GM23248 (cell line): Measurements from ENCODE around the gene NPR2. TPM values are rescaled to one million over a fixed set of nuclear protein-coding genes. Genes with fewer than 3 reads are reported as not detected.

Source experiments
- DNase-seq: peaks from one replicate; pipeline ENCODE4 v3.0.0-alpha.2; 2015
- H2AFZ ChIP-seq: fragments of 200-600 bp; sonication (generic); 2 replicates; pipeline ENCODE4 v1.6.1; 2016; ENCODE audit warnings: antibody characterized with exemption
- H3F3A ChIP-seq: fragments of 200-600 bp; sonication (generic); 2 replicates; pipeline ENCODE4 v1.6.1; 2016; ENCODE audit warnings: mild to moderate bottlenecking, antibody characterized with exemption, mixed run types; ENCODE audit not compliant: insufficient read depth
- H3K27ac ChIP-seq: fragments of 200-600 bp; sonication (generic); 2 replicates; pipeline ENCODE4 v1.5.1; 2016; ENCODE audit warnings: mild to moderate bottlenecking
- H3K27me3 ChIP-seq: fragments of 200-600 bp; sonication (generic); replicated peaks from 2 replicates; pipeline ENCODE4 v1.6.1; 2016; ENCODE audit warnings: mild to moderate bottlenecking; ENCODE audit not compliant: insufficient read depth
- H3K36me3 ChIP-seq: fragments of 200-600 bp; sonication (generic); 2 replicates; pipeline ENCODE4 v1.6.1; 2016; ENCODE audit warnings: low read depth, mild to moderate bottlenecking
- H3K4me1 ChIP-seq: fragments of 200-600 bp; sonication (generic); 2 replicates; pipeline ENCODE4 v1.6.1; 2016; ENCODE audit warnings: mild to moderate bottlenecking; ENCODE audit not compliant: insufficient read depth
- H3K4me2 ChIP-seq: fragments of 200-600 bp; sonication (generic); one replicate; pipeline ENCODE4 v1.6.1; 2016; ENCODE audit warnings: mild to moderate bottlenecking; ENCODE audit not compliant: unreplicated experiment
- H3K4me3 ChIP-seq: fragments of 200-600 bp; sonication (generic); 2 replicates; pipeline ENCODE4 v1.5.1; 2016; ENCODE audit warnings: mild to moderate bottlenecking
- H3K79me2 ChIP-seq: fragments of 200-600 bp; sonication (generic); 2 replicates; pipeline ENCODE4 v1.6.1; 2016; ENCODE audit warnings: mild to moderate bottlenecking; ENCODE audit not compliant: insufficient read depth
- H3K9ac ChIP-seq: fragments of 200-600 bp; sonication (generic); 2 replicates; pipeline ENCODE4 v1.6.1; 2016; ENCODE audit warnings: mild to moderate bottlenecking
- H3K9me2 ChIP-seq: fragments of 200-600 bp; sonication (generic); 2 replicates; pipeline ENCODE4 v1.6.1; 2016; ENCODE audit warnings: mixed run types, mild to moderate bottlenecking, moderate library complexity; ENCODE audit not compliant: insufficient read depth
- H3K9me3 ChIP-seq: fragments of 200-600 bp; sonication (generic); one replicate; pipeline ENCODE4 v1.6.1; 2017; ENCODE audit warnings: low read depth
- H4K20me1 ChIP-seq: fragments of 200-600 bp; sonication (generic); 2 replicates; pipeline ENCODE4 v1.6.0; 2016; ENCODE audit not compliant: insufficient read depth
- EZH2 ChIP-seq: fragments of 200-600 bp; sonication (generic); IDR thresholded peaks from 2 replicates; pipeline ENCODE4 v1.6.1; 2018; ENCODE audit warnings: antibody characterized with exemption, mild to moderate bottlenecking; ENCODE audit not compliant: insufficient read depth, poor library complexity, severe bottlenecking
- EZH2phosphoT487 ChIP-seq: fragments of 200-600 bp; sonication (generic); IDR thresholded peaks from 2 replicates; pipeline ENCODE4 v1.6.1; 2018; ENCODE audit warnings: antibody characterized with exemption, moderate library complexity, mild to moderate bottlenecking, low read depth; ENCODE audit not compliant: insufficient read depth
- WGBS, 2 experiments: methylation state at CpG; one replicate each; pipeline ENCODE4 v1.1.6; 2015 to 2017; ENCODE audit warnings: low lambda C conversion rate in 2 of 2, low coverage in 1 of 2; ENCODE audit errors: missing lambda C conversion rate in 2 of 2; 5-methylcytosine and 5-hydroxymethylcytosine counted together
- in situ Hi-C: fragments of 300-500 bp; cut with MboI; formaldehyde crosslinking; loops from 2 replicates; pipeline ENCODE4 v1.15.0; 2020
- polyA plus RNA-seq: library from polyadenylated mRNA; unstranded; fragments of >200 nt; fragmentation: Nextera tagmentation; extraction: Ambion mirVana; gene quantifications from 2 replicates; pipeline ENCODE4 v1.2.1, GENCODE V29; 2016
- total RNA-seq: library from RNA; depleted of rRNA; stranded (reverse); fragments of >200 nt; shearing (Covaris generic); gene quantifications from 2 replicates; pipeline ENCODE4 v1.2.3, GENCODE V29; 2014

Gene NPR2
- total and polyA plus RNA-seq, 2 experiments from 2014 or later = 11.8 to 26.9 TPM

DNA sequence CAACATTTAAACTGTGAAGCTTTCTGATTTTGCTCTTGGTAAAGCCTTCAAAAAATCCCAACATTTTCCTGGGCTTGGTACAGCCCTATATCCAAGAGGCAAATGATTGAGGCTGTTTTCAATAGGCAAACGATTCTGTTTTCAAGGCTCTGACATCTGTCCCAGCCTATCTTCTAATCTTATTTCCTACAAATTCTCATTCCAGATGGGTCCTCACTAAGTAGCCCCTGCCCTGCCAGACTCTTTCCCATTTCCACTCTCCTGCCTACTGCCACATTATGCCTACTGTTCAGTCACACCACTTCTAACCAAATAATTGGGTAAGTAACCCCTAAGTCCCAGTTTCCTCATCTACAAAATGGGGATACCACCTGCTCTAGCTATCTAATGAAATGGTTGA is 45.8 kb upstream of the NPR2 start:
- no peak for DNase-seq
- Histone ChIP-seq H2AFZ (no peak overlapping the region), H3K36me3 (peaks cover 17% of the 10 kb centered on the region), H3K27ac (no peak overlapping the region), H3K79me2 (peaks cover 68% of the 10 kb centered on the region), H3K9me2 (no peaks in the 10 kb centered on the region), H3K4me1 (peaks cover 26% of the 10 kb centered on the region), H4K20me1 (peaks cover 13% of the 10 kb centered on the region; the same call in 1 of the 2 replicates), H3F3A (no peaks in the 10 kb centered on the region), H3K9me3 (no peaks in the 10 kb centered on the region), H3K4me2 (peak overlapping the region; percentile 94), H3K27me3 (no peaks in the 10 kb centered on the region), H3K4me3 (peak overlapping the region; percentile 90), H3K9ac (peak overlapping the region; percentile 85; the same call in 1 of the 2 replicates)
- TF ChIP-seq EZH2phosphoT487 (no peak), EZH2 (no peak)
- in situ Hi-C loops = no loop called here
- WGBS, 2 experiments = 11 to 30% methylated on average over 1 of the region's 1 CpG

- peaks cover 26% of the 10 kb centered on the region for H3K4me1 ChIP-seq
- H3K4me3 ChIP-seq = peak overlapping the region; percentile 90
- peaks cover 17% of the 10 kb centered on the region for H3K36me3 ChIP-seq
- no peak overlapping the region for H3K27ac ChIP-seq
- peak; percentile 35 for DNase-seq
- H3K79me2 ChIP-seq = peaks cover 68% of the 10 kb centered on the region
- TF ChIP-seq EZH2 (no peak), EZH2phosphoT487 (no peak)
- in situ Hi-C loops = no loop called here
- H3K4me2 ChIP-seq = peak overlapping the region; percentile 94
- no peaks in the 10 kb centered on the region for H3K27me3 ChIP-seq
- 48 to 51% methylated on average over 3 of the region's 3 CpGs for WGBS, 2 experiments
- peaks cover 13% of the 10 kb centered on the region; the same call in 1 of the 2 replicates for H4K20me1 ChIP-seq
- H3K9me2 ChIP-seq = no peaks in the 10 kb centered on the region
- peak overlapping the region; percentile 85; the same call in 1 of the 2 replicates for H3K9ac ChIP-seq
- no peaks in the 10 kb centered on the region for H3F3A ChIP-seq
- no peak overlapping the region for H2AFZ ChIP-seq
- H3K9me3 ChIP-seq = no peaks in the 10 kb centered on the region
These were observed 44.8 kb upstream of the NPR2 start for GRCh38 chr9:35746583-35746982.

DNA sequence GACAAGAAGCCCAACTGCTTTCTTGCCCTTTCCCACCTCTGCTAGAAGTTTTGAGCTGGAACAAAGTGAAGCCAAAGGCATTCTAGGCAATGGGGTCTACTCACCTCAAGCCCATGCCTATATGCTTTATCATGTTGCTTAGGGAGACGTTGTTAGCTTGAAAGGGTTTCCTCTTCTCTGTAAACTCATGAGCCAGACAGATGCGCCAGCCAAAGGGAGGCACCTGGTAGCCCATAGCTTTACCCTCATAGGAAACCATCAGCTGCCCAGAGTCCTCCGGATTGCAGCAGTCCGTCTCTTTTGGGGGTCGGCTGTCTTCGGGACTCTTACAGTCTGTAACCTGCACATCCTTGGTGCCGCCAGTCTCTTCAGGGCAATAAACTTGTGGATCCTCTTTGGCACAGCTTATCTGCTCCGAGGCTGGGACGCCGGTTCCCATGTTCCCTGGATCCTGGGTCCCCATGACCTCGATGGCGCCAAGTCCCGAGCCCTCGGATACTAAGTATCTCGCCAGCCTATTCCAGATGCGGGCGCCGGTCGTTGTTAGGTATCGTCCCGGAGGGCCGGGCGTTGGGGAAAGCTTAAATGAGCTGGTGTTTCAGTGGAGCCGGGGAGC is 43.0 kb upstream of the NPR2 start:
- H3K79me2 ChIP-seq = peaks cover 66% of the 10 kb centered on the region
- H3F3A ChIP-seq = no peaks in the 10 kb centered on the region
- in situ Hi-C loops = no loop called here
- no peaks in the 10 kb centered on the region for H3K9me3 ChIP-seq
- peak overlapping the region; percentile 39 for H3K27ac ChIP-seq
- peak overlapping the region; percentile 85 for H3K9ac ChIP-seq
- 0 to 3% methylated on average over 24 of the region's 24 CpGs for WGBS, 2 experiments
- H2AFZ ChIP-seq = peak overlapping the region; percentile 80
- peaks cover 13% of the 10 kb centered on the region; the same call in 1 of the 2 replicates for H4K20me1 ChIP-seq
- H3K4me3 ChIP-seq = peak overlapping the region; percentile 90
- peak; percentile 49 for DNase-seq
- no peaks in the 10 kb centered on the region for H3K9me2 ChIP-seq
- peaks cover 15% of the 10 kb centered on the region for H3K36me3 ChIP-seq
- no peaks in the 10 kb centered on the region for H3K27me3 ChIP-seq
- H3K4me1 ChIP-seq = peaks cover 26% of the 10 kb centered on the region
- H3K4me2 ChIP-seq = peak overlapping the region; percentile 94
- TF ChIP-seq EZH2phosphoT487 (no peak), EZH2 (no peak)

- H3K4me2 ChIP-seq = peak within 1 kb of the TSS; percentile 94
- H3K36me3 ChIP-seq = peaks cover 13% of the 10 kb centered on the region
- H3K27me3 ChIP-seq = no peaks in the 10 kb centered on the region
- H3K4me1 ChIP-seq = peaks cover 26% of the 10 kb centered on the region
- peak within 1 kb of the TSS; percentile 39 for H3K27ac ChIP-seq
- peak within 1 kb of the TSS; percentile 85 for H3K9ac ChIP-seq
- no peak for TF ChIP-seq EZH2phosphoT487
- TF ChIP-seq EZH2 = no peak
- peaks cover 59% of the 10 kb centered on the region for H3K79me2 ChIP-seq
- no peaks in the 10 kb centered on the region for H3F3A ChIP-seq
- in situ Hi-C loops = no loop called here
- H3K4me3 ChIP-seq = peak within 1 kb of the TSS; percentile 90
- 1% methylated on average over 39 to 51 of the region's 69 CpGs for WGBS, 2 experiments
- H4K20me1 ChIP-seq = peaks cover 13% of the 10 kb centered on the region; the same call in 1 of the 2 replicates
- peak within 1 kb of the TSS; percentile 80 for H2AFZ ChIP-seq
- peak; percentile 87 for DNase-seq
- H3K9me2 ChIP-seq = no peaks in the 10 kb centered on the region
- H3K9me3 ChIP-seq = no peaks in the 10 kb centered on the region
These were observed 42.4 kb upstream of the NPR2 start, which contains the start of the genes GBA2 and RGP1 for GRCh38 chr9:35748858-35749514. Gene GBA2 (minus strand): TSS chr9:35749228. CDS start chr9:35748704, 524 bp downstream. Gene RGP1 (plus strand): TSS chr9:35749287. CDS start chr9:35749756, 469 bp downstream.
